NB4 (cell line): ENCODE measurements around the gene STUM.

Source experiments
- CTCF ChIP-seq: IDR thresholded peaks from one replicate; pipeline ENCODE4 v1.5.1; 2012; ENCODE audit warnings: low read depth, low read length
- POLR2A ChIP-seq: IDR thresholded peaks from 2 replicates; pipeline ENCODE4 v1.6.1; 2011; ENCODE audit warnings: mild to moderate bottlenecking; ENCODE audit not compliant: insufficient read length; ENCODE audit errors: extremely low read depth

- TF ChIP-seq POLR2A (no peak), CTCF (no peak)
These were observed 54.7 kb downstream of the STUM start for GRCh38 chr1:226603022-226603857.
